Jurkat, Clone E6-1 (cell line): ENCODE measurements around the gene C1QTNF8.

ENCODE experiments used
- DNase-seq: peaks from one replicate; pipeline ENCODE4 v3.0.0-alpha.2; 2011; ENCODE audit warnings: low read depth, low spot score
- H3K4me3 ChIP-seq: 2 replicates; pipeline ENCODE4 v1.5.1; 2011; ENCODE audit warnings: mild to moderate bottlenecking, low read length, control low read depth, moderate library complexity

Gene C1QTNF8

DNA sequence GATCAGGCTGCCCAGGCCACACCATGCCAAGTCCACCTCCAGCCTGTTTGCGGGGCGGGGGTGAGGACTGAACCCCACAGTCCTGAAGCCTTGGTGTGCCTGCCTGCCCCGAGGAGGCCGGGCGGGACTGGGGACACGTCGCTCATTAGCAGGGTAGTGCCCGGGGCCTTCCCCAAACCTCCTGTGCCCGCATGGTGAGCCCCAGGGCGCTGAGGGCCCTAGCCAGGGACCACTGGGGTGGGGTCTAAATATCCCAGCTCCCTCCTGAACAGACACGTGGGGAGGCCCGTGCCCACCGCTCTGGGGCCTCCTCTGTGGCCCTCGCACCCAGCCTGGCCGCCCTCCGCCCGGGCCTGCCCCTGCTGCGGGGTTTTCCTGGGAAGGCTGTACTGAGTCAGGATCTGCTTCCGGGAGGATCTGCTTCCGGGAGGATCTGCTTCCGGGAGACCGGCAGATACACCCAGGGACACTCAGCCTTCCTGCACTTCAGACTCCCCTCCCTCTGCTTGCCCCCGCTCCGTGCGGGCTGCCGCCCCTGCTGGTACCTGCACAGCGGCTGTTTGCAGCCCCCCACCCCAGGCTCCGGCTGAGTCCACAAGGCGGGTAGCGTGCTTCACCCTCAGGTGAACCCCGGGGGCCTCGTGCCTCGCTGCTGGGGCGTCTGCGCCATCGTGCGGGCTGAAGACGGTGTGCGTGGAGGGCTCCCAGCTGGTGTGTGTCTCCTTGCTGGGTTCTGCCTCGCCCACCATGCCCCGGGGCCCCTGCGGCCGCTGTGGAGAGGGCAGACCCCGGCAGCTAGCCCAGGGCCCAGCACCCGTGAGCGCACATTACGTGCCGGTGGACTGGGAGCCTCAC is 33.3 kb upstream of the C1QTNF8 start:
- no peak for DNase-seq
- H3K4me3 ChIP-seq = no peak overlapping the region

DNA sequence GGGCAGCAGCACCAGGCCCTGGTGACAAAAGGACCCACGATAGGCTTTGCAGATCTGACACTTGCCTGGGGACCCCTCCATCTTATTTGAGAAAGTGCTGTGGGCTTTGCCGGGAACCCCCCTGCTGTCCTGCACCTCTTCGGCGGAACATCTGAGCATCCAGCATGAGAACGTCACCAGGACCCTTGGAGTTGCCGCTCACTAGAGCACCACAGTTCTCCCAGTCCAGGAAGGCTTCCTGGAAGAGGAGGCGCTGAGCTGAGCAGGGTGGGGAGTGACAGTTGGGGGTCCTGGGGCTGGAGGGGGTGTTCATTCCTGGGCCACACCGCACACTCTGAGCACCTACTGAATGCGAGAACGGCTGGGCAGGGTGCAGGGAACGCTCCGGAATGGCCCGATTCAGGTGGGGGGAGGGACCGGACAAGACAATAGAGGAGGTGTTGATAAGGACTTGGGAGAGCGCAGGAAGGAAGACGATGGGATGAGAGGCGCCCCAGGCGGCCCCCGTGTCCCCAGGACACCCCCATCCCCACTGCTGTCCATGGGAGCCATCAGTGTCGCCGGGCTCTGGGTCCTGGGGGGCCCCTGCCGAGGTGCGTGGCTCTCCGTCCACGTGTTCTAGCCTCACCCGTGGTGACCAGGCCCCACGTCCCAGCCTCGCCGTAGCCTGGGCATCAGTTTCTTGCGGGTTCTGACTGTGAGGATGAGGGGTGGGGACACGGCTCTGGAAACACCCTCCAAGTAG is 32.1 kb upstream of the C1QTNF8 start:
- no peak for DNase-seq
- no peak overlapping the region for H3K4me3 ChIP-seq

DNA sequence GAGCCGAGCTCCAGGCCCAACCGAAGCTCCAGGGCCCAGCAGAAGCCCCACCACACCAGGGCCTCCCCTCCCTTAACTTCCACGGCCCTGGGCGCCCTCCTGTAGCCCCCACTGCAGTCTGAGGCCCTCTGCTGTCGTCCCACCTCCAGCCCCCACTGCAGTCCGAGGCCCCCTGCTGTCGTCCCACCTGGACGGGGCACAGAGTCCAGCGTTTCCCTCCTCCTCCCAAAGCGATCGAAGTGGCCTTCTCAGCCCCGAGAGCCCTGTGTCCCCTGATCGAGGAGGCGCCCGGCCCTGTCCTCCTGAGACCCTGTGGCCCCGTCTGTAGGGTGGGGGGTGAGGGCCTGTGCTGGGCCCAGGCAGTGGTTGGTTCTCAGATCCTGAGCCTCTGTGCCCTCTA is 31.1 kb upstream of the C1QTNF8 start:
- no peak overlapping the region for H3K4me3 ChIP-seq
- DNase-seq = no peak

DNA sequence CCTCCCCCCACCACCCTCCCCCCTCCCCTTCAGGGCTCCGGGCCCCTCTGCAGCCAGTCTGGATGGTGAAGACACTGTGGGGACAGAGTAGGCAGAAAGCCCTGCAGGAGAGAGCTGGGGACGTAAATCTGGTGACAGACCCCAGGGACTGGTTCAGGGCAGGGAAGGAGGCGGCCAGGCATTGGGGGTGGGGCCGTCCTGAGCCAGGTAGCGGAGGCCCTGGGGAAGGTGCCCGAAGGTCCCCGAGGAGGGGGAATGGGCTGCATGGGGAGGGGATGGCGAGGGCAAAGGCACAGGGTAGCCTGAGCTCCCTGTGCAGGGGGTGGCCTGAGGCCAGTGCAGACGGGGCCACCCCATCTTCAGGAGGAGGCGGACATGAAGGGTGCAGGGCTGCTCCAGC is 30.5 kb upstream of the C1QTNF8 start:
- no peak for DNase-seq
- H3K4me3 ChIP-seq = no peak overlapping the region

DNA sequence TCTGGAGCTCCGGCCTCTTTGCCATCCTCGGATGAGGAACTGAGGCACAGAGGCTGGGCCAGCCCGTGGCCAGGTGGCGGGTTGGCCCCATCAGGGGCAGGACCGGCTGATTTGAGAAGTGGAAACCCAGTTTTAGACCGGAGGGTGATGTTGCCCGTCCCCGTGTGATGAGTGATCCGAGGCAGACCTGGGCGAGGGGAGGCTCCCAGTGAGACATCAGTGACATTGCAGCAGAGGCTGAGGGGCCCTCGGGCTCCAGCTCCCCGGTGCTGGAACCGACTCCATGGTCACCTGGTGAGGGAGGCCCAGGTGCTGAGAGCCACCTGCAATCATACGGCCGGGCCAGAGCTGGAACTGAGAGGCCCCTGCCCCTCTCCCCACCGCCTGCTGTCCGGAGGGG is 30.0 kb upstream of the C1QTNF8 start:
- H3K4me3 ChIP-seq = no peak overlapping the region
- no peak for DNase-seq

DNA sequence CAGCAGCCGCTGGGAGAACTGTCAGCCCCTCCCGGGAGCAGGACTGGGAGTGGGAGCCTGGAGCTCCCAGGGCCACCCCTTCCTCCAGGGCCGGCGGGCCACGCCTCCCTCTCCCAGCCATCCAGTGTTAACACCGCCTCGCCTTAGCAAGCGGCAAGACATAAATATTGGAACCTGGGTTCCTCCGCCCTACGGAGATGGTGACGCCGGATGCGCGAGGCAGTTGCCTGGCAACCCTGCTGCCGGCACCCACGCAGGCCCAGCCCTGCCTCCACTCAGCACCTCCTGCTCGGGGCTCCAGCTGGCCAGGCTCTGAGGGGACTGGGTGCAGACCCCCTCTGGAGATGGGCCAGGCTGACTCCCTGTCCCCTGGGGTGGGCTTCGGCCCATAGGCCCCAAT is 29.4 kb upstream of the C1QTNF8 start:
- H3K4me3 ChIP-seq = no peak overlapping the region
- DNase-seq = no peak

DNA sequence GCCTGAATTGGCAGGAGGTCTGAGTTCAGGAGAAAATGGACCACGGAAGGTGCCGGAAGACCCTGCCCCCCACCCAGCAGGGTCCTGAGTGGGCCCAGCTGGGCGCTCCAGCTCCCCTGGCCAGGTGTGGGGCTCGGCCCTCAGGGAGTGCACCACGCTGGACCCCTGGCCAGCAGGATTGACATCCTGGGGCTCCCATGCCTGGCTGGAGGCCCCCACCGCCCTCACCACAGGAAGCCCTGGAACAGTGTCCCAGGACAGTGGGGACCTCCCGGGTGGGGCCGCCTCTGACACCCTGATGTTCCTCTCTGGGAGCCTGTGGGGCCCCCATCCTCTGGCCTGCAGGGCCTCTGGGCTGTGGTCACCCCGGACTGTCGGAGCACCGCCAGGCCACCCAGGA is 28.8 kb upstream of the C1QTNF8 start:
- no peak for DNase-seq
- H3K4me3 ChIP-seq = no peak overlapping the region

DNA sequence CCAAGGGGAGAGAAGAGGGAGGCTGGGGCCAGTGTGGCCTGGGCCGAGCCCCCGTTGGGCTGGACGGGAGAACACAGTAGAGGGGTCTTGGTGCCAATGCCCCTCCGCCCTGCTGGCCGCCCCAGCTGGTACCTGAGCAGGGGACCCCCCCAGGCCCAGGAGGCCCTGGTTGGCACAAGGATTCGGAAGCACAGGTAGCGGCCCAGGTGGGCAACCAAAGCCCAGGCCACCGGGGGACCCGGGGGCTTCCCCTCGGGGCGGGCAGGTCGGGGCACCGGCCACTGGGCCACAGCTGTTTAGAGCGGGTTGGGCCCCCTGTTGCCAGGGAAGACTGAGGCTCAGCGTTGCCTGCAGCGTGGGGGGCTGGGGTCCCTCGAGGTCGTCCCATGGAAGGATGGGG is 28.2 kb upstream of the C1QTNF8 start:
- DNase-seq = no peak
- H3K4me3 ChIP-seq = no peak overlapping the region

DNA sequence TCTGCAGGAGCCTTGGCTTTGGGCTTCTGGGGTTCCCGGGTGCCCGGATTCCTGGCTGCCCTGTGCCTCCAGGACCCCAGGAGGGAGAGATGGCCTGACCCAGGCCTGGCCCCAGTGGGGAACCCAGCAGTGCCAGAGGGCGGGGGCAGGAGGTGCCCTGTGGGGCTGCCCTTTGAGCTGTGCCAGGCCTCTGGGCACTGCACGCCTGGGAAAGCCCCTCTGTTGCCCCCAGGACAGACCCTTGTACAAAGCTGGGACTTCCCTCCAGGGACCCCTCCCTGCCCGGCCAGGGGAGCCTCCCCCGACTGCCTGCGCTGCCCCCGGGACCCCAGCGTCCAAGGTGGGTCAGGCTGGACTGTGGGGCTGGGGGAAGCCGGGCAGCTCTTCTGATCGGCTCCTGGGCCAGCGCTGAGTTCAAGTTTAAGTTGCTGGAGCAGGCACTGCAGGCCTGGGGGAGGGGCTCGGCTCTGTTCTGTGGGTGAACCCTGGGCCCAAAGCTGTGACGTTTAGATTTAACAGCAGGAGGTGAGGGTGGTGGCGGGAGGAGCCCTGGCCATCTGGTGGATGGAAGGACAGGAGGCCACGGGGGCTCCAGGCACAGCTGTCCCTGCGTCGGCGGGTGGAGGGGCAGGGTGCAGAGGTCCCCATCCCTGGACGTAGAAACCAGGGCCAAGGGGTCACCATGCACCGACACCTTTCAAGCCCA is 27.6 kb upstream of the C1QTNF8 start:
- no peak overlapping the region for H3K4me3 ChIP-seq
- DNase-seq = no peak

DNA sequence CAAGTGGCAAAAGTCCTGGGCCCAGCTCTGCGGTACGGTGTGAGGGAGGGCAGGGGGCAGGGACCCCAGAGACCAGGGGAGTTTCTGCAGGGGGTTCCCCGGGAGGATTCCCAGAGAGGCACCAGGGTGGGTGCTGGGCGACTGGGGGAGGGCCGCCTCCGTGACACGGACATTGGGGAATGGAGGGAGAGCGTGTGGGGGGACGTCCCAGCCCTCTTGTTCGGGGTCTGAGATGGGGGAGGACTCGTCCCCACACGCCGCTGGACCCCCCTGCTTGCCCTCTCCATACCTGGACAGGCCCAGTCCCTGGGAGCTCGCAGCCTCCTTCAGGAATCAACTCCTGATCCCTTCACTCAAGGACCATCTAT is 26.3 kb upstream of the C1QTNF8 start:
- DNase-seq = no peak
- no peak overlapping the region for H3K4me3 ChIP-seq

DNA sequence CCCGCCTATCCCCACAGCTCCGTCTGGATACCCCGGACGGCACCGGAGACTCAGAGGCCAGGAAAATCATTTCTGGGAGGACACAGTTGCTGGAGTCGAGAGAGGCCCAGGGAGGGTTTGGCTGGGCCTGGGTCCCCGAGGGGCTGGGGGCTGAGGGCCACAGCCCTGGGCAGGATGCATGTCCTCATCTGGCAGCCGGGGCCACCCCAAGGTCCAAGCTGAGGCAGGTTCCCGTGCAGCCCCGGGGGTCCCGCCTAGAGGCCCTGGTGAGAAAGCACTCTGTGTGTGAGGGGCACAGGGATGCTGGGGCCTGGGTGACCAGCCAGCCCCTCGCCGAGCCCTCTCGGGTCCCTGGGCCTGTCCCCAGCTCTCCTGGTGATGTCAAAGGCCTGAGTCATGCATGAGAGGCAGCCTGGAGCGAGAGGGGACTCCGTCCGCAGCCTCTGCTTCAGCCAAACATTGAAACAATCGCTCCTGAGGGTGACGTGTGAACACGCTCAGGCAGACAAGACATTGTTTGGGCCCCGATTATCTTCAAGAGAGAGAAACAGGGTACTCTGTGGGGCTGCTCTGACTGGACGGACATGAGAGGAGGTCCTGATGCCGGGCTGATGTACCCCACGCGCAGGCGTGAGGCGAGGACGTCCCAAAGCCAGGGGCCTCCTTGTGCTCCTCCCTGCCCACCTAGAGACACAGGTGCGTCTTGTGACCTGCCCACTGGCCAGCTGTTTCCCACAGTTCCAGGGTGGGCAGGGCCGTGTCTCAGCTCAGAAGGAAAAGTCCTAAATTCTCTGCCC is 25.8 kb upstream of the C1QTNF8 start:
- no peak overlapping the region for H3K4me3 ChIP-seq
- DNase-seq = no peak

DNA sequence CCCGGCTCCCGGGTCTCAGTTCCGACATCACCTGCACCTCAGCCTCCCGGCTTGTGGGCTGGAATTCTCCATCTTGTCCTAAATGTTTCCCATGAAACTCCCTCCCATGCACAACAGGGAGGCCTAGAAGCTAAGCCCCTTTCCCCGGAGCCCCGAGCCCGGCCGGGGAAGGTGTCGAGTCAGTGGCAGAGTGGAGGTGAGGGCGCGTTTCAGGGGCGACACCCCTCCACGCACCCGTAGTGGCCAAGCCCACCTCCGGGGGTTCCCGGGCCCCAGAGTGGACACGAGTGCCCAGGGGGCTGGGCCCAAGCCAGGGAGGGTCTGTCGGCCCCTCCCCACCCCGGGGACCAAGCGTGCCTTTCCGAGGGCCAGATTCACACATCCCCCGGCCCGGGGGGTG is 25.0 kb upstream of the C1QTNF8 start:
- no peak for DNase-seq
- H3K4me3 ChIP-seq = no peak overlapping the region

DNA sequence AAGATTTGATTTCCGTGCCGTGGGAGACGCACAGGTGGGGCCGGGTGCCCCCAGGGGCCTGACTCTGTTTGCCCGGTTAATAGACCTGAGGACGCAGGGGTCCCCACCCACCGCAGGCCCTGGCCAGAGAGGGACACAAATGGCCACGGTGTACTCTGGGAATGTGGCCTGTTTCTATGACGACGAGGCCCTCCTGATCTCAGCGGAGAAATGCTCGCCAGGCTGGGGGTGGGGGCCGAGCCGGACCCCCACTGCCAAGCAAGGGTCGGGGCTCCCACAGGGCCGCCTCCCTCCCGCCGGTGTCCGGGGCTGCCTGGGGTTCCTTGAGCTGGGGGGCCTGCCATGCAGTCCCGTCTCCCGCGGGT is 24.5 kb upstream of the C1QTNF8 start:
- H3K4me3 ChIP-seq = no peak overlapping the region
- no peak for DNase-seq

DNA sequence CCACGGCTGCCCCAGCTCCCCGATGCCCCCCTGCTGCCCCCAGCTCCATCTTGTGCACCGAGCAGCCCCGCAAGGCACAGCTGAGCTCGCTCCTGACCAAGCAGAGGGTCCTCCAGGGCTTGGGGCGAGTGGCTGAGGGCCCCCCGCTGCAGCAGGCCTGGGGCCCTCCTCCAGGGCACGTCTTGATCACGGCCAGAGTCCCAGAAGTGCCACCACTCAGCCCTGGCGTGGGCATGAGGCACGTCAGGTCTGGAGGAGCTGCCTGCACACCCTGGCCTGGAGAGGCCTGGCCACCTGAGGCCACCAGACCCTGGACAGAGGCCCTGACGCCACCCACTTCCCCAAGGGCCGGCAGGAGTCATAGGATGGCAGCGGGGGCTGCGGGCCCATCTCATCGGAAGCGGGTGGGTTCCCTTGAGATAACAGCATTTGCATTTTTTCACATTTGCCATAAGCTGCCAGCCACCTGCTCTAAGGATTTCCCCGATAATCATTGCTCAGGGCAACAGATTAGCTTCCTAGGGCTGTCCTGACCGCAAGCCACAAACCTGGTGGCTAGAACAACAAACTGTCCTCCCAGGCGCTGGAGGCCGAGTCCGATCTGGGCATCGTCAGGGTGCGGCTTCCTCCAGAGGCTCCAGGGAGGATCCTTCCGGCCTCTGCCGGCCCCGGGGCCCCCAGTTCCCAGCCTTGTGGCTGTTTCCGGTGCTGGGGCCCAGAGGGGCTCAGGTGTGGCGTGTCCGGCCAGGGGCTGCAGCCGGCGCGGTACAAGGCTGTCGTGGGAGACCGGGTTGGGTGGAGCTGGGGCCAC is 23.9 kb upstream of the C1QTNF8 start:
- no peak for DNase-seq
- H3K4me3 ChIP-seq = no peak overlapping the region

DNA sequence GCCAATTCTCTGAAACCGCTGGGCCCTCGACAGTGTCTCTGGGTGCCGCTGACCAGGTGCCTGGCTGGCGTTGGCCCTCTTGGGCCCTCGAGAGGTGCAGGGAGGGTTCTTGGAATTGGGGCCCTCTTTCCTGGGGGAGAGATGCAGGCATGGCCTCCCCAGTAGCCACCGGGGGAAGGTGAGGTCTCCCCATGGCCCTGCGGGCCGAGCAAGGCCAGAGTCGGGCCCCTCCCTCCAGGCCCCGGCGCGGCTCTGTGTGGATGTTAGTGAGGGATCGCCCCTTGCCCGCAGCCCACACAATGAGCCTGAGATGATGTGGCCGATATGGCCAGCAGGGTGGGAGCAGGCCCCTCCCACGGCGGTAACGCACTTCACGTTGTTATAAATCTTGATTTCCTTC is 23.1 kb upstream of the C1QTNF8 start:
- DNase-seq = no peak
- no peak overlapping the region for H3K4me3 ChIP-seq

DNA sequence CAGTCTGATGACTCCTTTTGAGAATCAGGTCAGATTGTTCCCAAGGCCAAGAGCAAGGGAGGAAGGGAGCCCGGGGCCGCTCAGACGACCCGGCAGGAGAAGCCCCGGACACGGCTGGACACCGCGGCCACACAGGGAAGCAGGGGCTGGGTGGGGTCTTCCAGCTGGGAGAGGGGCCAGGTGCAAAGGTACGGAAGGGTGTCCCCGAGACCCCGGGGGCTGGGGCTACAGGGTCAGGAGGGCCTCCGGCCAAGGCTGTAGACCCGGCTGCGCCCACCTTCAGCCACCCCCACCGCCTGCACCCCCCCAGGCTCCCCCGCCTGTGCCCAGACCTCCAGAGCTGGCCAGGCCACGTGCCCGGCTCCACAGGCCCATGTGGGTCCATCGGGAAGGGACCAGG is 21.9 kb upstream of the C1QTNF8 start:
- H3K4me3 ChIP-seq = no peak overlapping the region
- DNase-seq = no peak

DNA sequence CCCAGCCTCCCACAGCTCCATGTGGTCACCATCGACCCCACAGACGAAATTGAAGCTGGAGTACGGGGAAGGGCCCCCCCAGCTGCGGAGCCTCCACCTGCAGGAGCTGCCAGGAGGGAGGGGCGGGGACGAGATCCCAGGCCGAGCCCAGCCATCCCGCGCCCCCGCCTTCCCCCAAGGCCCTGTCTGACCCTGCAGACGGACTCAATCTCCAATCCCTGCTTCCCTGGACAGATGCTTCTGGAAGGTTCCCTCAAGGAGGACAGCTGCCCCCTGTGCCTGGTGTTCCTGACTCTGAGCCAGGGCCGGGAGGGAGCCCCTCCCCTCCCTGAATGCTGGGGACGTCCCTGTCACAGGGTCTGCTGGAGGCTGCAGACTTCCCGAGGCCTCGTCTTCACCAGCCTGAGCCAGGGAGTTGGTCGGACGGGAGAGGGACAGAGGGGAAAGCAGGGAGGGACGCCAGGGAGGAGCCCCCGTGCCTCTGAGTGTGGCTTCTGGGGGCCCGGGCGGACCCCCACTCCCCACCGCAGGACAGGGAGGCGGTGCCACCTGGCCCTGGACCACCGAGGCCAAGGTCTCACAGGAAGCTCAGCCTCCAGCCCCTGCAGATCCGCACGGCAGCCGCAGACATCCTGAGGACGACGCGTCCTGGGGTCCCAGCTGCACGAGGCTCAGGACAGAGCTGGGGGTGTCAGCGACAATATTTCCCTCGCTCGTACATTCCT is 21.3 kb upstream of the C1QTNF8 start:
- no peak overlapping the region for H3K4me3 ChIP-seq
- DNase-seq = no peak

DNA sequence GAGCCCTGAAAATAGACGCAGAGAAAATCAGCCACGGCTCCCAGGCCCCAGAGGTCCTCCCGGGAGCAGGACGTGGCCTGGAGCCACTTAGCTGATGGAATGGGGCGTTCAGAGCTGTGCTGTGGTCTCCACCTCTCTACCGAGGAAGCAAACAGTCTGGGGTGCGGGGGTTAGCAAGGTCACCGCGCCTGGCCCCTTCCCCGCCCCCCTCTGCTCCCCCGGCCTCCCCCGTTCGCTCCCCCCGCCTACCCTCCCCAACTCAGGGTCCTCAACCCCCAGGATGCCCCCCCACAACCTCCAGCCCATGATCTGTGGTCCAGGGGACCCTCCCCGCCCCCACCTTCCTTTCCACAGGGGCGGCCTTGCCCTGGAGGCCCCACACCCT is 20.6 kb upstream of the C1QTNF8 start:
- DNase-seq = no peak
- no peak overlapping the region for H3K4me3 ChIP-seq
